ENCODE measurements around the gene OBSCN.

OBSCN gene

DNA sequence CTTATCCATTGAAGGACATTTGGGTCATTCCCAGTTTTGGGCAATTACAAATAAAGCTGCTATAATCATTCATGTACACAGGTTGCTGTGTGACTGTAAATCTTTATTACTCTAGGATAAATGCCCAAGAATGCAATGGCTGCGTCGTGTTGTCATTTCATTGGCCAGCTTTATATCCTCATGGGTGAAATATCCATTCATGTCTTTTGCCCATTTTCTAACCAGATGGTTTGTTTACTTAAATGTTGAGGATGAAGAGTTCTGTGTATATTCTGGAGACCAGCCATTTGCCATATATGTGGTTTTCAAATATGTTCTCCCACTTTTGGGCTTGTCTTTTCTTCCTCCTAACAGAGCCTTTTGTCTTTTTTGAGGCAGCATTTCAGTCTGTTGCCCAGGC, 173.5 kb downstream of the OBSCN start:
- DNase-seq (ENCODE audit: low read depth) = no peak

- no peak for DNase-seq (ENCODE audit: low read depth)
Observed at GRCh38 chr1:228383773-228384172, 175.9 kb downstream of the OBSCN start.

GRCh38 chr1:228385232-228385631, 177.4 kb downstream of the OBSCN start:
- DNase-seq (ENCODE audit: low read depth) = no peak

DNA sequence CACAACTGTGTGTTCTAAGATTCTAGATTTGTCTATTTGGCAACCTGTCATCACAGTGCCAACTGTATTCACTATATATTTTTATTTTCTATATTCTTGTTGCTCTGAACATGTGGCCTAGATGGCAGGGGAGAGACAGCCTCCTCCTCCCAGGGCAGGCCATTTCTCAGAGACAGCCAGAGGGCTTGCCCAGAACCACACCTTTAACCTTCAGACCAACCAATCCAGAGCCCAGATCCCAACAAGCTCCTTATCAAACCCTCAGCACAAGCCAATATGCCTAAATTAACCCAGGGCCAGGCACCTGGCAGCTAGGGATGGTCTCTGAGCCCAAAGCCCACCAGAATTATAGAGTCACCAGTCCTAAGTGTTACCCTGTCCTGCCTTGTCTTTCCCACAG, 179.5 kb downstream of the OBSCN start:
- DNase-seq (ENCODE audit: low read depth) = no peak

GRCh38 chr1:228390649-228391048, 182.8 kb downstream of the OBSCN start:
- DNase-seq (ENCODE audit: low read depth) = no peak

DNA sequence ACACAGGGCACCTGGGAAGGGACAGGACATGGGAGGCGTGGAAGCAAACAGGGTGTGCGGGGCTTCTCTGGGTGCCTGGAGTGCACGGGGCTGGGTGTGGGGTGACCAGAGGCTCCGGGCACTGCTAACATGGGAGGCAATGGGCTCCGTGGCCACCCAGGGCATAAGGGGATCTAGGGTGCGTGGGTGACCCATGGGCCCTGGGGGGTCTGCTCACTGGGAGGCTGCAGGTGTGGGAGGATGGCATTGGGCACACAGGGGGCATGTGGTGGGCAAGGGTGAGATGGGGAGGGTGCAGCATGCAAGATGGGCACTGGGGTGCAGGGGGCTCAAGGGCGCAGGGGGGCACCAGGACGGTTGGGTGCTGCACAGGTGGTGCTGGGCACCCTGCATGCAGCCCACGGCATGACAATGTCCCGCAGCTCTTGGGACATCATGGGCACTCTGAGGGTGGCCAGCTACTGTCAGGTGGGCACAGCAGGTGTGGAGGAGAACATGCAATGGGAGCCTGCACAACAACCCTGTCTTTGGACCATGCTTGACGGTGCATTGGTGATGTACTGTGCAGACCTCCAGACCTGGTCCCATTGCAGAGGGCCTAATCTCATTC, 183.7 kb downstream of the OBSCN start:
- no peak for DNase-seq (ENCODE audit: low read depth)

DNA sequence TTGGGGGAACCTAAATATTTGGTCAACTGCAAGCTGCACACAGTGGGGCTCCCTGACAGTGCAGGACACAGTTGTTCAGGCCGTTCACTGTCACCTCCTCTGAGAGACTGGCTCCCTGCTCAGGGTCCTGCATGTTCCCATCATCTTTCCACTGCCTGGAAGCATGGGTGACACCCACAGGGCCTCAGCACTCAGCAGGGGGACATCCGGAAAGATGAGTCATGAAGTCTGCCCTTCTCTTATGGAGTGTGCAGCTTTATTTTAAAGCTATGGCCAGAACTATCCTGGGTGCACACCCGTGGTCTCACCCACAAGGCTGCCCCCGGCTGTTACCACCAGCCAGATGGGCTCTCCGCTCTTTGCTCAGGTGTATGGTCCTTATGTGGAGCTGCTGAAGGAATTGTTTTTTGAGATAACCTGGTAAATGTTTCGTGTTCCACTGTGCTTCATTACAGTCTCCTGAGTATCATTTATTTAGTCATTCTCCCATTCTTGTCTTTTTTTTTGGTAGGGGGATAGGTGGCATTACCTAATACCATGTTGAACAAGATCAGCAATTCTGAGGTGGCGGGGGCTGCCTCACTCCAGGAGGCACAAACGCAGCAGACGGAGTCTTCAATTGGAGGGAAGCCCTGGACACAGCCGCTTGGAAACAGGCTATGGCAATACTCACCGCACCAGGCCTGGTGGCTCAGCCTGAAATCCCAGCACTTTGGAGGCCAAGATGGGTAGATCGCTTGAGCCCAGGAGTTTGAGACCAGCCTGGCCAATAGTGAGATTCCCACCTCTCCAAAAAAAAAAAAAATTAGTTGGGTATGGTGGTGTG, 184.5 kb downstream of the OBSCN start:
- no peak for DNase-seq (ENCODE audit: low read depth)

- no peak for DNase-seq (ENCODE audit: low read depth)
Observed at GRCh38 chr1:228393268-228393701, 185.4 kb downstream of the OBSCN start.

GRCh38 chr1:228393811-228394570, 186.1 kb downstream of the OBSCN start:
- DNase-seq (ENCODE audit: low read depth) = no peak

DNA sequence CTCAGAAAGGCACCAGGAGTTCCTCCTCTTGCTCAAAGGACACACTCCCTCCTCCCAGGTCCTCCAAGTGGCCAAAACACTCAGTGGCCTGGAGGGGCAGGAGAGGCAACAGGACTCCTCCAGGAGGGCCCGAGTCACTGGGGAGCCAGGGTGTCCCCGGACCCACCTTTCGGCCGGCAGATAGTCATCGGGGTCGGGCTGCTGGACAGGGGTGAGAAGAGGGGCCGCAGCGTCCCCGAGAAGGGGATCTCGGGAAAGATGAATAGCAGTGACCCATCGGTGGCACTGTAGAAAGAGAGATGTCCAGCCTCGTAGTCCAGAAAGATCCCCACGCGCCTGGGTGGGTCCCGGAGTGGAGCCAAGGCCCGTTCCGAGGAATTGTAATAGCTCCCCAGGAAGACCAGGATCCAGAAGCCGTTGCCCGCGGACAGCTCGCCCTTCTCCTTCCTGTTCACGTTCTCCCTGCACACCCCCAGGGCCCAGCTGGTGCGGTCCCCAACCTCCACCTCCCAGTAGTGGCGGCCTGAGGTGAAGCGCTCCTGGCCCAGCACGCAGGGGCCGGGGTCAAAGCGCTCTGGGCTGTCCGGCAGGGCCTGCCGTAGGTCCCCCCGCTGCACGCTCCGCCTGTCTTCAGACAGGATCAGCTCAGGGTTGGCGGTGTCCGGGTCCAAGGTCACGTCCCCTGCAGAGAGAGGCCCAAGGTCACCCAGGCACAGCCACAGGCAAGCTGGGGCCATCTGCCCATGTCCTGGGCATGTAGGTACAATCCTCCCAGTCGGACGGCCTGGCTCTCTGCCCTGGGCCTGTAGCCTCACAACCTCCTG, 186.9 kb downstream of the OBSCN start:
- DNase-seq (ENCODE audit: low read depth) = no peak

- DNase-seq (ENCODE audit: low read depth) = no peak
Observed at GRCh38 chr1:228396770-228397662, 189.2 kb downstream of the OBSCN start.

DNA sequence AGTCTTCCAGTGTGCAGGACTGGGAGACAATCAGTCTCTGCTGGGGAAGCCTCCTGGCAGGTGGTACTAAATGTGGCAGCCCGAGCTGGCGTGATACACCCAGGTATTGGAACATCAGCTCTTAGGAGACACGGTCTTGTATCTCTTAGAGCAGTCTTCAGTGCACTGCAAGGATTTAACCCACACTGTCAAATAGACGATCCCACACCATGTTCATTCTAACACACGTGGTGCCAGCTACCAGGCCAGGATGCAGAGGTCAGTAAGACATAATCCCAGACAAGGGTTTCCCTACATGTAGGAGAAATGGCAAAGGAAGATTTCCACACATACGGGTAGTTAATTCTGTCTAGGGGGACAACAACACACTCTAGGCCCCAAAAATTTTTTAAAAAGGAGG, 190.1 kb downstream of the OBSCN start:
- DNase-seq (ENCODE audit: low read depth) = no peak

- no peak for DNase-seq (ENCODE audit: low read depth)
Observed at GRCh38 chr1:228398741-228399461, 191.1 kb downstream of the OBSCN start.

DNA sequence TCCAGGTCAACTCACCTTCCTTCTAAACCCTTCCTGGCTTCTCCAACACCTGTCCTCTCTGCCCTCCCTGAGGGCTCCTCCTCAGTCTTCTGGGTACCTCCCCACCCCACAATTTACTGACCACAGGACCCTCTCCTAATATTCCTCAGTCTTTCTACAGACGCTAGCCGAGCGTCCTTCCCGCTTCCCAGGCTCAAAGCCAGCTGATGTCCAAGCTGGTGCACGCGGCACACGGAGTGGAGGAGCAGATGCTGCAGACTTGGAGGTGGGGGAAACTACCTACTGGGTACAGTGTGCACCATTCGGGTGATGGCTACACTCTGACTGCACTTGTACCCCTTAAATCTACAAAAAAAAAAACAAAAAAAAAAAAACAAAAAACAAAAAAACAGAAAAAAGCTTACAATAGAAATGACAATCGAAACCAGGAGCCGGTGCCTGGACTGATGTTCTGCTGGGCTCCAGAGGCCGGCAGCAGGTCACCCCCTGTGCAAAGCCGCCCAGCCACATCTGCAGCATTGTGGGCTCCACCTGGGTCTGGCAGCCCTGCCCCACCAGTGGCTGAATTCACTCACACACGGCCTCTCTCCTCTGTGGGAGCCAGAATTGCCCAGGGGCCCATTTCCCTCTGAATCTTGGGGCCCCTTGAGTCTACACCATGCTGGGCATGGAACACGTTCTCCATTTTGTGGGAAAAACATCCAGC, 191.8 kb downstream of the OBSCN start:
- no peak for DNase-seq (ENCODE audit: low read depth)

DNA sequence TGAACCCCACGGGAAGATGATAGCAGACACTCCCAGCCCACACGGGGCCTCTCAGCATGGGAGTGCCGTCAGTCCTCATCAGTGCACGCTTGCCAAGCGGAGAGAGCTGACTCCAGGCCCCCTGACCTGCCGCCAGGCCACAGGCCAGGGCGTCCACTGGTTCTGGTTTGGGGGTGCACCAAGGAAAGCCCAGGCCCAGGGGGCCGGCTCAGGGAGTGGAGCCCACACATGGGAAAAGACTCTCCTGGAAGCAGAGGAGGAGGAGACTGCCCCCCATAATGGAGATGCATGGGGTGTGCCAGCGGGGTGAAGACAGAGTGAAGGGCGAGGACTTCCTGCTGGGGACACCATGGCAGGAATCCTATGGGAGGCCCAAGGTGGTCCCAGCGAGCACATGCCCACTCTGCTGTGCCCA, 192.4 kb downstream of the OBSCN start:
- no peak for DNase-seq (ENCODE audit: low read depth)

- DNase-seq (ENCODE audit: low read depth) = no peak
Observed at GRCh38 chr1:228400692-228401454, 193.0 kb downstream of the OBSCN start.

DNA sequence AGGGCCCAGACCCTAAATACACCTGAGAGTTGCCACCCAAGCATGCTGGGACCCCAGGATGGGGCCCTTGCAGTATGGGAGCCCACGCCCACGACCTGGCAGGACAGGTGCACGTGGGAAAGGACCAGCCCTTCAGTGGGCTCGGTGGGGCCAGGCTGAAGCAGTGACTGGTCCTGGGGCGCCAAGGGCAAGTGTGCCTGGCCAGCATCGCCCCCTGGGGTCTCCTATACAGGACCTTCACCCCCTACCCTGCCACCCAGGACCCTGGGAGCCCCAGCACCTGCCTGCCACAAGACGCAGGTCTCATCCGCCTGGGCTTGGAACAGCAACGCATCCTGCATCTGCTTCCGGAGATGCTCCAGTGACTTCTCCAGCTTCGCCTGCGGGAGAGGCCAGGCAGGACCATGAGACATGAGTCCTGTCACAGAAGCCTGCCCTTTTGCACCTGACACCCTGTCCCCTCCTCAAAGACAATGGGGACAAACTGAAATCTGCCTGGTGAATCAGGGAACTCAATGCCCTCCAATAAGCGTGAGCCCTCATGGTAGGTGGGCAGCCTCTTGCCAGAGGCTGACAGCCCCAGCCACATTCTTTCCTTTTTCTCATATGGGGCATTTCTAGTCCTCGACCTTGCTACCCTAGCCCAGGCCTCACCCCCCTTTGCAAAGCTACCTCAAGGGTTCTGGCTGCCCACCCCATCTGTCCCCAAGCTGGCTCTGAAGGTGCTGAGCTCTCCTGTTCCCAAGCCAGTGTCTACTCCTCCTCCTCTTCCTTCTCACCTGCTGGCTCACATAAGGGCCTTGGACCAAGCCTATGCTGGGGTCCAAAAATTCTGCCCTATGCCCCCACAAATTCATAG, 194.2 kb downstream of the OBSCN start:
- DNase-seq (ENCODE audit: low read depth) = no peak

DNA sequence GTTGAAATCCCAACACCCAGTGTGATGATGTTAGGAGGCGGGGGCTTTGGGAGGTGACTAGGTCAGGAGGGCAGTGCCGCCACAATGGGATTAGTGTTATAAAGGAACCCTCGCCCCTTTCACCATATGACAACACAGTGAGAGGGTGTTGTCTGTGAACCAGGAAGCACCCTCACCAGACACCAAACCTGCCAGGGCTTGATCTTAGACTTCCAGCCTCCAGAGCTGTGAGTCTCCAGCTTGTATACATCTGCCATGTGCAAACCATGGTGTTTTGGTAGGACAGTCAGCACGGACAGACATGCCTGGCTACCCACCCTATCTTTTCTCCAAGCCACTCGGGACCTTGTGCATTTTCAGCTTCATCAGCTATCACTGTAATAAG, 194.8 kb downstream of the OBSCN start:
- no peak for DNase-seq (ENCODE audit: low read depth)

All from stimulated activated CD4-positive, alpha-beta T cell treated with anti-CD3 and anti-CD28 coated beads, Interleukin-2, amount 100 ng/mL, for 4 hours (primary cell).